Stromal cell of bone marrow (primary cell): ENCODE measurements around the gene PCDHGB1.
"Not testable (repeated sequence)": the region's sequence is repeated elsewhere in the genome, so short reads cannot be mapped to it uniquely, and the experiment has no call there.

Experiments used
- DNase-seq: peaks from one replicate; pipeline ENCODE4 v3.0.0-alpha.2; 2012; ENCODE audit warnings: low read depth

The PCDHGB1 gene

GRCh38 chr5:141349917-141350619, at the start of gene PCDHGB1:
Gene PCDHGB1, plus strand, starts transcription at chr5:141350099. Its CDS starts 162 bp downstream, at chr5:141350261.
- peak; percentile 50 for DNase-seq

- no peak for DNase-seq
Observed at GRCh38 chr5:141303756-141304155, 46.1 kb upstream of the PCDHGB1 start, which contains the start of gene SLC25A2. Gene SLC25A2, minus strand, starts transcription at chr5:141304049. Its CDS starts 184 bp downstream, at chr5:141303865.

DNA sequence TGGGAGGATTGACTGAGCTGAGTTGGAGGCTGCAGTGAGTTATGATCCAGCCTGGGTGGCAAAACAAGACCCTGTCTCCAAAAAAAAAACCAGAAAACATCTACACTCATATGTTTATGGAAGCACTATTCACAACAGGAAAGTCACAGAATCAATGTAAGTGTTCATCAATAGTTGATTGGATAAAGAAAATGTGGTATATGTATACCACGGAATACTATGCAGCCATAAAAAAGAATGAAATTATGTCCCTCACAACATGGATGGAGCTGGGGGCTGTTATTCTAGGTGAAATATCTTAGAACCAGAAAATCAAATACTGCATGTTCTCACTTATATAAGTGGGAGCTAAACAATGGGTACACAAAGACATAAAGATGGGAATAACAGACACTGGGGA, 43.3 kb upstream of the PCDHGB1 start:
- no peak for DNase-seq

DNA sequence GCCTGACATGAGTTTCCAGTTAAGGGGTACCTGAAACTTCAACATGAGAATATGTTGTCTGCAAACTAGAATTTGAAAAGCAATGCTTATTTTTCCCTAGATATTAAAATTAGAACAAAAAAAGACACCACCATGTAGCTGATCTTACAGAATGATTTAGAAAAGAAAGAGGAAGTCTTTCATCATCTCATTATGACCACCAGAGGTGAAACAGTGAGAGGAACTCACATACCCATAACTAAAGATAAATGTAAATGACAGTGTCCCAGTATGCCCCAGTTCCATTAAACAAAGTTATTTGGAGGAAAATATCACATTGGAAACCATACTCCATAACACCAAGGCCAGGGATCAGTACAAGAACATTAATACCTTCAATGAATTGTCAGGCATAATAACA, 36.2 kb upstream of the PCDHGB1 start:
- no peak for DNase-seq

GRCh38 chr5:141316963-141317362, 32.9 kb upstream of the PCDHGB1 start:
- not testable (repeated sequence) for DNase-seq

DNA sequence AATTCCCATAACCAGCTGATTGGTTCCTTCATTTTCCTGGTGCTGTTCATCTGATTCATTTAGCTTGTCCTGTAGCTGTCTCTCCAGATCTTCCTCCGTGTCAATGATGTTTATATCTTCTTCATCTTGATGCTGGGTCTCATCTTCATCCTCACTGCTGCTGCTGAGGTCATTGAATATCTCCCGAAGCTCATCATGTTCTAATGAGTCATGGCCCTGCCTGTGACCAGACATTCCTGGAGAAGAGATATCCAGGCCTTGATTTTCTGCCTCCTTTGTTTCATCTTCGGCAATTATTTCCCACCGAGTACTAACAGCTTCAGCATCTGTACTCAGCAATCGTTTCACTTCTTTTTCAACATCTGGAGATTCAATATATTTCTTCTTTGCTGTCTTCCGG, 30.7 kb upstream of the PCDHGB1 start:
- DNase-seq = no peak

- DNase-seq = no peak
Observed at GRCh38 chr5:141319699-141320098, 30.2 kb upstream of the PCDHGB1 start.

- DNase-seq = peak; percentile 84
Observed at GRCh38 chr5:141320225-141321169, 29.4 kb upstream of the PCDHGB1 start, which contains the start of gene TAF7. Gene TAF7, minus strand, starts transcription at chr5:141320784. Its CDS starts 740 bp downstream, at chr5:141320044.

DNA sequence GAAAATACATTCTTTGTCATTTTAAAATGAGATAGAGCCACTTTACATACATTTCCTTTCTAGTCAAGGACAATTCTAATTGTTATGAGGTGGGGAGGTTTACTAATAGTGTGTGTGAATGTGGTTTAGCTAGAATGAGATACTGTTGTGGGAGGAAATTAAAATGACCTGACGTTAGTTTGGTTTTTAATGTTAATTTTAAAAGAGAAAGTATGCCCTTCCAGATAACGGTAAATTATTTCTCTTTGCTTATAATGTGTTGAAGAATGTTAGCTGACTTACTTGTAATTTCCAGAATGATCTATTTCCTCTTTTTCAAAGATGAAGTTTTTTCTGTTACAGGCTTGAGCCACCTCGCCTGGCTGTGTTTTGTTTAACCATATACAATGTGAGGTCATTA, 27.6 kb upstream of the PCDHGB1 start:
- DNase-seq = no peak

GRCh38 chr5:141326088-141326854, 23.6 kb upstream of the PCDHGB1 start:
- DNase-seq = peak; percentile 62

GRCh38 chr5:141328231-141328630, 21.7 kb upstream of the PCDHGB1 start:
- no peak for DNase-seq

- no peak for DNase-seq
Observed at GRCh38 chr5:141330299-141331080, 19.4 kb upstream of the PCDHGB1 start, which contains the start of gene PCDHGA1. Gene PCDHGA1, plus strand, starts transcription at chr5:141330514.

GRCh38 chr5:141332571-141332970, 17.3 kb upstream of the PCDHGB1 start:
- DNase-seq = not testable (repeated sequence)

GRCh38 chr5:141338538-141339306, 11.2 kb upstream of the PCDHGB1 start, which contains the start of gene PCDHGA2:
Gene PCDHGA2, plus strand, starts transcription at chr5:141338760.
- no peak for DNase-seq

- not testable (repeated sequence) for DNase-seq
Observed at GRCh38 chr5:141340781-141341354, 9.0 kb upstream of the PCDHGB1 start.

DNA sequence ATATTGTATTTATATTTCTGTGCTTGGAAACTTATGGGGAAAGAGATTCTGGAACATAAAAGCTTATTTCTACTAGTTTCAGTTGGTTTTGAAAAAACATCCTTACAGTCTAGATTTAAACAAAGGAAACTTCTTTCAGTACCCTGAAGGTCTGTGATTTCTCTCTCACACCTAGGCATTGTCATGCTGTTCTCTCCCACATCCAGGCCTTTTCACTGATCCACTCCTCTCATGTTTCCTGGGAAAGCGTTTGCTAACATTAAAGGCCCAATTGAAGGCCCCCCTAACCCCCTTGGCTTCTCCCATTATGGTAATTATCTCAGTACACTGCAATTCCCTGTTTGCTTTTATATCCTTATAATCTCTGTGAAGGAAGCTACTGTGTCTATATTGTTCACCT, 7.1 kb upstream of the PCDHGB1 start:
- no peak for DNase-seq

GRCh38 chr5:141343242-141343952, 6.5 kb upstream of the PCDHGB1 start, which contains the start of gene PCDHGA3:
Gene PCDHGA3, plus strand, starts transcription at chr5:141343829. Its CDS starts 205 bp downstream, at chr5:141344034.
- no peak for DNase-seq

DNA sequence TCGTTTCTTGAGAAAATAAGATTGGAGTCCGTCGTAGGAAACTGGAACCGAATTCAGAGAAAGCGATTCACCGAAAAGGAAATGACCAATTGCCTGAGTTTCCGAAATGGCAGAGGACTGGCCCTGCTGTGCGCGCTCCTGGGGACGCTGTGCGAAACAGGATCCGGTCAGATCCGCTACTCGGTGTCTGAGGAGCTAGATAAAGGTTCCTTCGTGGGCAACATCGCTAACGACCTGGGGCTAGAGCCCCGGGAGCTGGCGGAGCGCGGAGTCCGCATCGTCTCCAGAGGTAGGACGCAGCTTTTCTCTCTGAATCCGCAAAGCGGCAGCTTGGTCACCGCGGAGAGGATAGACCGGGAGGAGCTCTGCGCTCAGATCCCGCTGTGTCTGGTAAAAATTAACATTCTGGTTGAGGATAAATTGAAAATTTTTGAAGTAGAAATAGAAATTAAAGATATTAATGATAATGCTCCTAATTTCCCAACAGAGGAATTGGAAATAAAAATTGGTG, 5.9 kb upstream of the PCDHGB1 start:
- DNase-seq = no peak

GRCh38 chr5:141345327-141345726, 4.6 kb upstream of the PCDHGB1 start:
- no peak for DNase-seq
